HG02678 (cell line): Measurements from ENCODE around the gene USP6.
"Not testable (repeated sequence)": the region's sequence is repeated elsewhere in the genome, so short reads cannot be mapped to it uniquely, and the experiment has no call there.

ENCODE experiments used
- ATAC-seq: cut with Tn5 transposase; IDR thresholded peaks from one replicate; pipeline ENCODE4 v1.9.1; 2021; ENCODE audit warnings: mild to moderate bottlenecking, moderate library complexity; ENCODE audit not compliant: unreplicated experiment

USP6 gene

DNA sequence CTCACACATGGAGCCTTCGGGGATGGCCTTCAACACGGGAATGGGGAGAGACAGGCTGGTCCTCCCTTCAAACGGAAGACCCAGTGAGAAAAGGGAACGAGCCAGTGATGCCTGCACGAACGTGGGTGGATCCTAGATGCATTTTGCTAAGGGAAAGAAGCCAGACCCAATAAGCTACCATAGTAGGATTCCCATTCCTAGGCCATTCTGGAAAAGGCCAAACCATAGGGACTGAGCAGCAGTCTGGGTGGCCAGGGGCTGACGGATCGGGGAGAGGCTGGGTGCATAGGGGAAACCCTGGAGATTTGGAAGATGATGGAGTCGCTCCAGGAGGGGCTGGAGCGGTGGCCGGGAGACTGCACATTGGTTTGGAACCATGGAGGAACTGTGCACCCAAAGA, 18.7 kb downstream of the USP6 start:
- ATAC-seq: not testable (repeated sequence)

DNA sequence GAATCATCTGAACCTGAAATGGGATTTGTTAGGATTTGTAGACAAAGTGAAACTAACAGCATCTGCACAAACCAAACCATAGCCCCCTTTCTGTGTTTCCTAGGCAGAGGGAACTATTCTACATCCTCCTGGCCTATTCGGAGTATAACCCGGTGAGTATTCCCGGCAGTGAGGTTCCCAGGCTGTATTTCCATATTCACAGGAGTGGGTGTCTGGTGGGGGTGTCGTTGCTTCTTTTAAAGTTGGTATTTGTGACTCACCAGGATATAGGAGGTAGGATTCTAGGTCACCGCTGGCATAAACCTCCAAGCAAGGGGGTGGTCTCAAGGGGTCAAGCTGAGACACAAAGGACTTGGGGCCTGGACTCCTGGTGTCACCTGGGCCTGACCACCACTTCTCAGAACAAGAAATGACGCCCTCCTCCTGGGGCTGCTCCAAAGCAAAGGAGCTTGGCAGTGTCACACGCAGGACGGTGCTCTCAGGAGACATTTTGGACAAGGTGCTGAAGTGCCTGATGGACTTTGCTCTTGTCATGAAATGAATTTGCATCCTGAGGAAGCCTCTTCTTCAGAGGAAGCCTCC, 19.4 kb downstream of the USP6 start:
- not testable (repeated sequence) for ATAC-seq

DNA sequence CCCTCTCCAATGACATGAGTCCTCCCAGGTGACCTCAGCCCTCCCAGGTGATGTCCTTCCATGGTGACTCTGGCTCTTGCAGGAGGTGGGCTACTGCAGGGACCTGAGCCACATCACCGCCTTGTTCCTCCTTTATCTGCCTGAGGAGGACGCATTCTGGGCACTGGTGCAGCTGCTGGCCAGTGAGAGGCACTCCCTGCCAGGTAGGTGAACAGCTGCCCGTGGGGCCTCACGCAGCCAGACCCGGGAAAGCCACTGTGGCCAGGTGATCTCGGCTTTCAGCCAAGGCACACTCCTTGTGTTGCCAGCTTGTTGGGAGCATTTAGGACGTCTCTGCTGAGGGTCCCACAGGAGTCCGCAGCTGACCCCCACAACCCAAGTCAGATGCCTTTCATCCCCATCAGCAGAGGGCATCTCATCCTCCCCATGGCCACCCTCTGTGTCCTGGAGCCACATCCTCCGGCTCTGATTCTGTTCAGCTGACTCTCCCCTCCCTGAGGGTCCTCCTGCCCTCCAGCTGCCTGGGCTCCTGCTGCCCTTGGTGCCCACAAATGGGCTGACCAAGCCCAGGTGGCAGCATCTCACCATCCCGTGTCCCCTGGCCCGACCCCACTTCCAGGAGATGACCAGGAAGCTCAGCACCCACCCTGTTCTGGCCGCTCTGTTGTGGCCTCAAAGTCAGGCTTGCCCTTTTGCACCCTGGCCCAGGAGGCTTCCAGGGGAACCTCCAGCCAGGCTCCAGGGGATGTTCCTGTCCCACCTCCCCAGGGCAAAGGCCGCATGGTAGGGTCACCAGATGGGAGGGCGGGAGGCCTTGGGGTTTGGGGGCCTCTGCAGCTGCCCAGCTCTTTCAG, 20.1 kb downstream of the USP6 start:
- no peak for ATAC-seq

DNA sequence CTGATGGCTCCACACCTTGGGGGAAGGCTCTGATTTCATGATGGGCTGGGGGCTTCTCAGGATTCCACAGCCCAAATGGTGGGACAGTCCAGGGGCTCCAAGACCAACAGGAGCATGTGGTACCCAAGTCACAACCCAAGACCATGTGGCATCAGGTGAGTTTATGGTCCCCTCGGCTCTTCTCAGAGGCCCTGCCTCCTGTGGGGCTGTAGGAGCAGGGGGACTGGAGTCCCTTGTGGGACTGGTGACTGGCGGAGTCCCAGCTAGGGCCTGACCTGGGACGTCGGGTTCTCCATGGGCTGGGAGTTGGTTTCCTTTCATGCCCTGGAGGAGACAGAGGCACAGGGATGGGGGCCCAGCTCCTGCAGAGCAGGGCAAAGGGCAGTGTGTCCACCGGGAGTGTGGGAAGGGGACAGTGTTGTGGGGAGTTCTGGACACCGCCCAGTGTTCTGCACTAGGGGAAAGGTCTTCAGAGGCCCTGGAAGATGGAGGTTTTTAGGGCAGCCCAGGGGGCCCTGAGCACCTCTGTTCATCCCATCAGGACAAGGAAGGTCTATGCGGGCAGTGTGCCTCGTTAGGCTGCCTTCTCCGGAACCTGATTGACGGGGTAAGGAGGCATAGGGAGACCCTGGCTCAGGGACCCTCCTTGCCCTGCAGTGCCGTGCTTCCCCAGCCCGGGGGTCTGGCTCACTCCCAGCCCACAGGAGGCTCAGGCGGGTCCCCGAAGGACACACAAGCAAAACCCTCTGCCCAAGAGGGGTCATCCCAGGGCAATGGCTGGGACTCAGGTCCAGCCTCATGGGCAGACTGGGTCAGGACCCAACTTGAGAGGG, 21.0 kb downstream of the USP6 start:
- not testable (repeated sequence) for ATAC-seq

DNA sequence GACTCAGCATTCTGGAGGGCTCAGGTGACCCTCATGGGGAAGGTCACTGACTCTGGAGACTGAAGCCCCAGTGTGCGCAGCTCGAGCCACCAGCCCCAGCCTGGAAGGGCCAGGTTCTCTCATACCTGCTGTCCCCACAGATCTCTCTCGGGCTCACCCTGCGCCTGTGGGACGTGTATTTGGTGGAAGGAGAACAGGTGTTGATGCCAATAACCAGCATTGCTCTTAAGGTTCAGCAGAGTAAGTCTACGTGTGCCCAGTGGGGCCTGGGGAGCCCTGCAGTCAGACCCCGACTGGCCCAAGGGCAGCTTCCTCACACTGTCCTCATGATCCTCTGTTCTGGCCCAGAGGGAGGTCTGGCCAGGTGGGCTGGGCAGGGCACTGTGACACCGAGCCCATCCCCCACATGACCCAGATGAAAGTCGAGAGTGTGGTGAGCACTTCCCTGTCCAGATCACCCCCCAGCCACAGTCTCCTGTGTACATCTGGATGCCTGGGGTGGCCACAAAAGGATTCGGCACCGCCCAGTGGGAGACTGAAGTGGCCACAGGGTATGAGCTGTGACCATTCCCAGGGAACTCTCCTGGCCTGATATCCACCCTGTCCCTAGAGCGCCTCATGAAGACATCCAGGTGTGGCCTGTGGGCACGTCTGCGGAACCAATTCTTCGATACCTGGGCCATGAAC, 21.8 kb downstream of the USP6 start:
- not testable (repeated sequence) for ATAC-seq

DNA sequence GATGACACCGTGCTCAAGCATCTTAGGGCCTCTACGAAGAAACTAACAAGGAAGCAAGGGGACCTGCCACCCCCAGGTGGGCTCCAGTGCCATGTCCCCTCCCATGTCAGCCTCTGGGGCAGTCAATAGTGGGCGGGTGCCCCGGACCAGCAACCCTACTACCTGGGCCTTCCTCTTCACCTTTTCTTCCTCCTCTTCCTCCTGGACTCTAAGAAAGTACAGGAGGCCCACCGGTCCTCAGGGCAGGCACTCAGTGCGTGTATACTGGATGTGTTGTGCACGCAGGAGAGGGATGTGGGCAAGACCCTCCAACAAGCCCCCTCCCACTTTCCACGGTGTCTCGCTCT, 22.3 kb downstream of the USP6 start:
- ATAC-seq: not testable (repeated sequence)

DNA sequence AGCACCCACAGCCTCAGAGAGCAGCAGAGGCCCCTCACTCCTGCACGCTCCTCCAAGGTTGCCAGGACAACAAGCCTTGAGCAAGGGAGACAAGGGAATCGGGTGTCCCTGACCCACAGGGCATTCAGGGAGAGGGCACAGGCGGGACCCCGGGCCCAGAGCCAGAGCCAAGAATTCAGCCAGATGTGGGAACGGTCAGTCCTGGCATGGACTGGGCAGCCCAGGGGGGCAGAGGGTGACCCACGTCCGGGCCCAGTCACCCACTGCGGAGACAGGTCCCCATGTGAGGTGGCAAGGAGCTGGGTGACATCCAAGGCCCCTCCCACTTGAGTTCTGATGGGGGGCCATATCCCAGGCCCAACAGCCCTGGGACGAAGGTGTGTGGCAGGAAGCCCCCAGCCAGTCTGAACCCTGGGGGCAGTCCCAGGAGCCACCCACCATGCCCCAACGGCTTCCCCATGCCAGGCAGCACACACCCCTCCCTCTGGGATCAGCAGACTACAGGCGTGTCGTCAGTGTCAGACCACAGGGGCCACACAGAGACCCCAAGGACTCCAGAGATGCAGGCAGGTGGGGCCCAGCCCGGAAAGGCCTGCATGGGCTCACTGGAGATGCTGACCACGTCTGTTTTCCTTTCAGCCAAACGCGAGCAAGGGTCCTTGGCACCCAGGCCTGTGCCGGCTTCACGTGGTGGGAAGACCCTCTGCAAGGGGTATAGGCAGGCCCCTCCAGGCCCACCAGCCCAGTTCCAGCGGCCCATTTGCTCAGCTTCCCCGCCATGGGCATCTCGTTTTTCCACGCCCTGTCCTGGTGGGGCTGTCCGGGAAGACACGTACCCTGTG, 23.0 kb downstream of the USP6 start:
- no peak for ATAC-seq

DNA sequence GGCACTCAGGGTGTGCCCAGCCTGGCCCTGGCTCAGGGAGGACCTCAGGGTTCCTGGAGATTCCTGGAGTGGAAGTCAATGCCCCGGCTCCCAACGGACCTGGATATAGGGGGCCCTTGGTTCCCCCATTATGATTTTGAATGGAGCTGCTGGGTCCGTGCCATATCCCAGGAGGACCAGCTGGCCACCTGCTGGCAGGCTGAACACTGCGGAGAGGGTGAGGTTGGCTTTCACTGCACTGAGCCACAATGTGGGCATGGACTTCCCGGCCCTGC, 23.6 kb downstream of the USP6 start:
- no peak for ATAC-seq

DNA sequence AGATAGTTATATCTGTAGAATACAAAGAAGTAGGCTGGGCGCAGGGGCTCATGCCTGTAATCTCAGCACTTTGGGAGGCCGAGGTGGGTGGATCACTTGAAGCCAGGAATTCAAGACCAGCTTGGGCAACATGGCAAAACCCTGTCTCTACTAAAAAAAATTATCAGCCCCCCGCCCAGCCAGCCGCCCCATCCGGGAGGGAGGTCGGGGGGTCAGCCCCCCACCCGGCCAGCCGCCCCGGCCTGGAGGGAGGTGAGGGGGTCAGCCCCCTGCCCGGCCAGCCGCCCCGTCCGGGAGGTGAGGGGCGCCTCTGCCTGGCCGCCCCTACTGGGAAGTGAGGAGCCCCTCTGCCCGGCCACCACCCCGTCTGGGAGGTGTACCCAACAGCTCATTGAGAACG, 27.0 kb downstream of the USP6 start:
- ATAC-seq: not testable (repeated sequence)

DNA sequence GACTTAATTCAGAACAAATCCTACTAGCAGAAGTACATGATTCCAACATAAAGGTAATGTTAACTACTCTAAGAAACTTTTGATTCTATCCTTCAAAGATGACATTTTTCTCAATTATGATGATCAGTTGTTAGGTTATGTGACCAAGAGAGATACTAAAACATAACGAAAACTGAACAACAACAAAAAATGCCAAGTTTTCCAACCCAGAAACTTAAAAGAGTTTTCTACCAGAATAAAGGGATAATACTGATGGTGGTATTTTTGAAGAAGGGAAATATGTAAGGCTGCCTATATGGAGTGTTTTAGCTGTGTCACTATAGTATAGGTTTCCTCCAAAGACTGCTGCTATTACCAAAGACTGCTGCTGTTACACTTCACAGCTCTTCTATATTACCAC, 30.3 kb downstream of the USP6 start:
- not testable (repeated sequence) for ATAC-seq

DNA sequence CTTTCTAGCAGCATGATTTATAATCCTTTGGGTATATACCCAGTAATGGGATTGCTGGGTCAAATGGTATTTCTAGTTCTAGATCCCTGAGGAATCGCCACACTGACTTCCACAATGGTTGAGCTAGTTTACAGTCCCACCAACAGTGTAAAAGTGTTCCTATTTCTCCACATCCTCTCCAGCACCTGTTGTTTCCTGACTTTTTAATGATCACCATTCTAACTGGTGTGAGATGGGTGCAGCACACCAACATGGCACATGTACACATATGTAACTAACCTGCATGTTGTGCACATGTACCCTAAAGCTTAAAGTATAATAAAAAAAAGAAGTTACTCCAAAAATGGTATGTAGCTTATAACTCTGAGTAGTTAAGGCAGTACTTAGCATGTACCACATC, 44.9 kb downstream of the USP6 start:
- ATAC-seq: not testable (repeated sequence)

DNA sequence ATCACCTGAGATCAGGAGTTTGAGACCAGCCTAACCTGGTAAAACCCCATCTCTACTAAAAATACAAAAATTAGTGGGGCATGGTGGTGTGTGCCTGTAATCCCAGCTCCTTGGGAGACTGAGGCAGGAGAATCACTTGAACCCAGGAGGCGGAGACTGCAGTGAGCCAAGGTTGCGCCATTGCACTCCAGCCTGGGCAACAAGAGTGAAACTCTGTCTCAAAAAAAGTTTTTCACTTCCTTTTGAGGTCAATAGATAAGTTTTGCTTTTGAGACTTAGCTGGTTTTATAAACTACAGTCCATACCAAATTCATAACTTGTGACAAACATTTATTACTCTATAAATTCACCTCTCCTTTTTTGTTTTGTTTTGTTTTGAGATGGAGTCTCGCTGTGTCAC, 46.0 kb downstream of the USP6 start:
- ATAC-seq: not testable (repeated sequence)

DNA sequence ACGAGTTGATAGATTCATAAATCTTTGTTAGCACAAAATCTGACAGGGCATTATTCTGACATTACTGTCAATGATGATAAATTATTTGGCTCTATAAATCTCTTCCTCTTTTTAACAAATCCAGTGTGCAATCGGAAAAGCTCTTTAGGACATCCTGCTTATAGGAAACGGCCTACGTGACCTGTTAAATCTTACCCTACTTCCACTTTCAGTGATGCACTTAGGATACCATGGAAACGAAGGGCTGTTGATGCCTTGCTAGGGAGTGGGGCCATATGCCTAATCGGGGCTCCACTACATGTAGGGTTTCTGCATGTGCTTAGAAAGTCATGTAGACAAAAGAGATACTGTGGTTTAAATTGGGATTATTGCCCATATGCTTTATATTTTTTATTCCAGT, 48.6 kb downstream of the USP6 start:
- no peak for ATAC-seq

DNA sequence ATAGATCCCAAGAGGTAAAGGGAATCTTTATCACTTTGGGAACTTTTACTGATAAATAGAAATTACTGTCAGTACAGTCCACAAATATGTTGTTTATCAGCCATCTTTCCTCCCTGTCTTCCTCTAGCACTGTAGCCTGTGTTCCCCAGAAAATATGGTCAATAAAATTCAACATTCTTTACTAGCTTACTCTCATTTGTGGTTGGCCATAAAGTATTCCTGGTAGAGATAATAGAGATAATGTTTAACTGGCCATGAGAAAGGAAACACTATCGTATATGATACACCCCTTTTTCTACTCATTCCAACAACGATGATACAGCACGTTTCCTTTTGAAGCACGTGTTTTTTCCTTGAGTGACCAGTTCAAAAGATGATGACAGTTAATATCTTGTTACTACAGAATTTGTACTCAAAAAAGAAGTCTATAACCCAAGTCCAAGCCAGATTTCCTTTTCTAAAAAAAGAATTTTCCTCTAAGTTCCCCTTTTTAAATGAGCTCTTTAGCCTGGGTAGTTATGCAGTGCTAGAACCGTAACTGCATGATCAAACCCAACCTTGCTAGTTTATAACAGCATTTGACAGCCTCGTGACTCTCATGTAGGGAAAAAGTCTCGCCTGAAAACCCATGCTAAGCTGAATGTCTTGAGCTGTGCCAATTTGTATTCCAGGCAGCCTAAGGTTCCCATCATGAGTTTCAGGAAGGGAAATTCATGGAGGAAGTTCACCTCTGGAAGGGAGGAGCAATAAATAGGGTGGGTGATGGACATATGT, 50.1 kb downstream of the USP6 start:
- not testable (repeated sequence) for ATAC-seq

DNA sequence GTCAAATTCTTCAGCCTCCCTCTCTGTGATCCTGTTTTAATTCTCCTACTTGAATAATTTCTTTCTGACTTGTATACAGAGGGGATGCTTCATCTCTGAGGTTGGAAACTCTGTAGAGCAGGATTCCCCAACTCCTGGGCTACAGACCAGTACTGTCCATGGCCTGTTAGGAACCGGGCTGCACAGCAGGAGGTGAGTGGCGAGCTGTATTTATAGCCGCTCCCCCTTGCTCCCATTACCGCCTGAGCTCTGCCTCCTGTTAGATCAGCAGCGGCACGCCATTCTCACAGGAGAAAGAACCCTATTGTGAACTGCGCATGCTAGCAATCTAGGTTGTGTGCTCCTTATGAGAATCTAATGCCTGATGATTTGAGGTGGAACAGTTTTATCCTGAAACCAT, 59.2 kb downstream of the USP6 start:
- ATAC-seq: not testable (repeated sequence)

DNA sequence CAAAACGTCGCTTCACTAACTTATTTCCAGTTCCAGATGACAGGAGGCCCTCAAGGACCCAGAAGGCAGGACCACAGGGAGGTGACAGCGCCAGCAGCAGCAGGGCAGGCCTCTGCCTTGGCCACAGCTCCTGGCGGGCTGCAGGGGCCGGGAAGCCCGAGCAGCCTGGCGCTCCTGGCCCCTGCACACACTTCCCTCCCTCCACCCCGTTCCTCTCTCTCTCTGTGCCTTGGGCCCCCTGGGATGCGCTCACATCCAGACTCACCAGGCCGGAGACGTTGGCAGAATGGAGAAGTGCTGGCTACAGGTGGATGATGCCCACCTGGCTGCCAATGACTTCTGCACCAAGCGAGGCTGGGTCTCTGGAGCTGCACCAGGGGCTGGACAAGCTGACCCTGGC, 63.2 kb downstream of the USP6 start:
- no peak for ATAC-seq

DNA sequence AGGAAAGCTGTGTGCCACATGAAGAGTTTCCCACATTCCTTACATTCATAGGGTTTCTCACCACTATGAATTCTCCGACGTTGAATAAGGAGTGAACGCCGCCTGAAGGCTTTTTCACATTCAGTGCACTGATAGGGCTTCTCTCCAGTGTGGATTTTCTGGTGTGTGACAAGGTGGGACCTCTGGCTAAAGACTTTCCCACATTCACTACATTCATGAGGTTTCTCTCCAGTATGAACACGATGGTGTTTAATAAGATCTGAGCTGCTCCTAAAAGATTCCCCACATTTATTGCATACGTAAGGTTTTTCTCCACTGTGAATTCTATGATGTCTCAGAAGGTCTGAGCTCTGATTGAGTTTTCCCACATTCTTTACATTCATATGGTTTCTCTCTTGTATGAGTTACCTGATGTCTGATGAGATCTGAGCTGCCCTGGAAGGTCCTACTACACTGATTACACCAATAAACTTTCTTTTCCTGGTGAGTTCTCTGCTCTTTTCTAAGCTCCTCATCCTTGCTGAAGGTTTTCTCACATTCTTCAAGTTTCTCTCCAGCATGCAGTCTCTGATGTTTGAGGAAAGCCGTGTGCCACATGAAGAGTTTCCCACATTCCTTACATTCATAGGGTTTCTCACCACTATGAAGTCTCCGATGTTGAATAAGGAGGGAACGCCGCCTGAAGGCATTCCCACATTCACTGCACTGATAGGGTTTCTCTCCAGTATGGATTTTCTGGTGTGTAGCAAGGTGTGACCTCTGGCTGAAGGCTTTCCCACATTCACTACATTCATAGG, 65.9 kb downstream of the USP6 start:
- no peak for ATAC-seq

DNA sequence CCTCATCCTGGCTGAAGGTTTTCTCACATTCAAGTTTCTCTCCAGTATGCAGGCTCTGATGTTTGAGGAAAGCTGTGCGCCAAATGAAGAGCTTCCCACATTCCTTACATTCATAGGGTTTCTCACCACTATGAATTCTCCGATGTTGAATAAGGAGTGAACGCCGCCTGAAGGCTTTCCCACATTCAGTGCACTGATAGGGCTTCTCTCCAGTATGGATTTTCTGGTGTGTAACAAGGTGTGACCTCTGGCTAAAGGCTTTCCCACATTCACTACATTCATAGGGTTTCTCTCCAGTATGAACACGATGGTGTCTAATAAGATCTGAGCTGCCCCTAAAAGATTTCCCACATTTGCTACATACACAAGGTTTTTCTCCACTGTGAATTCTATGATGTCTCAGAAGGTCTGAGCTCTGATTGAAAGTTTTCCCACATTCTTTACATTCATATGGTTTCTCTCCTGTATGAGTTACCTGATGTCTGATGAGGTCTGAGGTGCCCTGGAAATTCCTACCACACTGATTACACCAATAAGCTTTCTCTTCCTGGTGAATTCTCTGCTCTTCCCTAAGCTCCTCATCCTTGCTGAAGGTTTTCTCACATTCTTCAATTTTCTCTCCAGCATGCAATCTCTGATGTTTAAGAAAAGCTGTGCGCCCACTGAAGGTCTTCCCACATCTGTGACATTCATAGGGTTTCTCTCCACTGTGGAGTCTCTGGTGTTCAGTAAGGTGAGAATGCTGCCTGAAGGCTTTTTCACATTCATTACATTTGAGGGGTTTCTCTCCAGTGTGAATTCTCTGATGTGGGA, 67.0 kb downstream of the USP6 start:
- ATAC-seq: no peak
